Hepatocyte (in vitro differentiated cells): ENCODE measurements around the gene KCNA4. TPM values are rescaled to one million over a fixed set of nuclear protein-coding genes. Genes with fewer than 3 reads are reported as not detected.
A peak's percentile ranks its signal among the peaks of the same experiment; 100 is the strongest.

ENCODE experiments used
- DNase-seq: peaks from one replicate; pipeline ENCODE4 v3.0.0-alpha.2; 2016; ENCODE audit warnings: low spot score
- H2AFZ ChIP-seq: fragments of 200-600 bp; sonication (generic); 2 replicates; pipeline ENCODE4 v1.6.0; 2016; ENCODE audit warnings: antibody characterized with exemption, mild to moderate bottlenecking
- H3K27ac ChIP-seq: fragments of 200-600 bp; sonication (generic); 2 replicates; pipeline ENCODE4 v1.5.1; 2016; ENCODE audit warnings: mild to moderate bottlenecking
- H3K27me3 ChIP-seq: fragments of 200-600 bp; sonication (generic); 2 replicates; pipeline ENCODE4 v1.6.1; 2016
- H3K36me3 ChIP-seq: fragments of 200-600 bp; sonication (generic); replicated peaks from 2 replicates; pipeline ENCODE4 v1.5.1; 2016; ENCODE audit warnings: low read depth; ENCODE audit not compliant: insufficient read depth
- H3K4me1 ChIP-seq: fragments of 200-600 bp; sonication (generic); 2 replicates; pipeline ENCODE4 v1.5.1; 2016; ENCODE audit warnings: mild to moderate bottlenecking, moderate library complexity; ENCODE audit not compliant: insufficient read depth
- H3K4me2 ChIP-seq: fragments of 200-600 bp; sonication (generic); 2 replicates; pipeline ENCODE4 v1.6.0; 2016
- H3K4me3 ChIP-seq: fragments of 200-600 bp; sonication (generic); 2 replicates; pipeline ENCODE4 v1.5.1; 2016; ENCODE audit warnings: mild to moderate bottlenecking
- H3K79me2 ChIP-seq: fragments of 200-600 bp; sonication (generic); 2 replicates; pipeline ENCODE4 v1.6.0; 2017; ENCODE audit warnings: mild to moderate bottlenecking
- H3K9me2 ChIP-seq: fragments of 200-600 bp; sonication (generic); replicated peaks from 2 replicates; pipeline ENCODE4 v1.6.0; 2017; ENCODE audit warnings: mild to moderate bottlenecking; ENCODE audit not compliant: insufficient read depth
- H3K9me3 ChIP-seq: fragments of 200-600 bp; sonication (generic); 2 replicates; pipeline ENCODE4 v1.5.1; 2016; ENCODE audit warnings: low read depth, mild to moderate bottlenecking
- H4K20me1 ChIP-seq: fragments of 200-600 bp; sonication (generic); 2 replicates; pipeline ENCODE4 v1.6.0; 2016; ENCODE audit warnings: mild to moderate bottlenecking; ENCODE audit not compliant: insufficient read depth, poor library complexity, severe bottlenecking
- EZH2 ChIP-seq: fragments of 200-600 bp; sonication (generic); IDR thresholded peaks from 2 replicates; pipeline ENCODE4 v1.6.1; 2016; ENCODE audit warnings: antibody characterized with exemption, mild to moderate bottlenecking, borderline replicate concordance
- EZH2phosphoT487 ChIP-seq: fragments of 200-600 bp; sonication (generic); IDR thresholded peaks from one replicate; pipeline ENCODE4 v1.6.1; 2018; ENCODE audit warnings: antibody characterized with exemption, mild to moderate bottlenecking, low read depth, moderate library complexity; ENCODE audit not compliant: unreplicated experiment, severe bottlenecking
- WGBS: methylation state at CpG from one replicate; pipeline ENCODE4 v1.1.6; 2016; ENCODE audit warnings: low lambda C conversion rate; ENCODE audit errors: missing lambda C conversion rate; 5-methylcytosine and 5-hydroxymethylcytosine counted together
- polyA plus RNA-seq: library from polyadenylated mRNA; unstranded; fragments of >200 nt; fragmentation: Nextera tagmentation; extraction: Ambion mirVana; gene quantifications from 2 replicates; pipeline ENCODE4 v1.2.1, GENCODE V29; 2016
- total RNA-seq: library from RNA; depleted of rRNA; stranded (reverse); fragments of >200 nt; gene quantifications from 2 replicates; pipeline ENCODE4 v1.2.3, GENCODE V29; 2014
- TF ChIP-seq, protein P1 (sequence below): fragments of 200-600 bp; sonication (generic); IDR thresholded peaks from 2 replicates; pipeline ENCODE4 v1.5.1; 2016; ENCODE audit warnings: antibody characterized with exemption, mild to moderate bottlenecking; ENCODE audit not compliant: poor library complexity

Gene KCNA4
- total and polyA plus RNA-seq, 2 experiments from 2014 or later: 0.47 to 1.1 TPM

GRCh38 chr11:29963796-29964195, 53.0 kb downstream of the KCNA4 start:
- Histone ChIP-seq H3K9me2 (no peaks in the 10 kb centered on the region), H4K20me1 (no peaks in the 10 kb centered on the region), H3K79me2 (no peaks in the 10 kb centered on the region), H2AFZ (no peak overlapping the region), H3K4me3 (no peak overlapping the region), H3K36me3 (no peaks in the 10 kb centered on the region), H3K4me1 (no peaks in the 10 kb centered on the region), H3K9me3 (no peaks in the 10 kb centered on the region), H3K4me2 (no peak overlapping the region), H3K27ac (no peak overlapping the region), H3K27me3 (no peaks in the 10 kb centered on the region)
- TF ChIP-seq, protein P1, sequence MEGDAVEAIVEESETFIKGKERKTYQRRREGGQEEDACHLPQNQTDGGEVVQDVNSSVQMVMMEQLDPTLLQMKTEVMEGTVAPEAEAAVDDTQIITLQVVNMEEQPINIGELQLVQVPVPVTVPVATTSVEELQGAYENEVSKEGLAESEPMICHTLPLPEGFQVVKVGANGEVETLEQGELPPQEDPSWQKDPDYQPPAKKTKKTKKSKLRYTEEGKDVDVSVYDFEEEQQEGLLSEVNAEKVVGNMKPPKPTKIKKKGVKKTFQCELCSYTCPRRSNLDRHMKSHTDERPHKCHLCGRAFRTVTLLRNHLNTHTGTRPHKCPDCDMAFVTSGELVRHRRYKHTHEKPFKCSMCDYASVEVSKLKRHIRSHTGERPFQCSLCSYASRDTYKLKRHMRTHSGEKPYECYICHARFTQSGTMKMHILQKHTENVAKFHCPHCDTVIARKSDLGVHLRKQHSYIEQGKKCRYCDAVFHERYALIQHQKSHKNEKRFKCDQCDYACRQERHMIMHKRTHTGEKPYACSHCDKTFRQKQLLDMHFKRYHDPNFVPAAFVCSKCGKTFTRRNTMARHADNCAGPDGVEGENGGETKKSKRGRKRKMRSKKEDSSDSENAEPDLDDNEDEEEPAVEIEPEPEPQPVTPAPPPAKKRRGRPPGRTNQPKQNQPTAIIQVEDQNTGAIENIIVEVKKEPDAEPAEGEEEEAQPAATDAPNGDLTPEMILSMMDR: no peak
- no peak for TF ChIP-seq EZH2phosphoT487
- DNase-seq: no peak
- WGBS: 83% methylated on average over 2 of the region's 2 CpGs

DNA sequence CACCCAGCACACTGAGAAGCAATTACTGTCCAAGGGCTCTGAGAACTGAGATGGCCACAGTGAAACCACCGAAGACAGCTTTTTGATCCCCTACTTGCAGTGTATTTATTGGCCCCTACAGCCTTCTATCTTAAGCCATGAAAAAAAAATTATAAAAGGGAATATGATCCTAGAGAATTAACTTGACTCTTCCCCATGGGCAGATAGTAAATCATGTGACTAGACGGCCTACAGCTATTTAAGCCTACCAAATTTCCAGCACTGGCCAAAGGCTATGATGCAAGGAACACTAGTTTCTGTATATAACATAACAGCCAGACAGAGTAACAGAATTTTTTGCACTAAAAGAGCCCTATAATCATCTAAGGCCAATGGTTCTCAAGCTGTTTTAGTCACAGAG, 53.8 kb downstream of the KCNA4 start:
- H2AFZ ChIP-seq: no peak overlapping the region
- H3K4me1 ChIP-seq: no peaks in the 10 kb centered on the region
- H3K4me2 ChIP-seq: no peak overlapping the region
- no peaks in the 10 kb centered on the region for H3K36me3 ChIP-seq
- no peaks in the 10 kb centered on the region for H4K20me1 ChIP-seq
- TF ChIP-seq, protein P1: no peak
- TF ChIP-seq EZH2 (no peak), EZH2phosphoT487 (no peak)
- H3K27me3 ChIP-seq: no peaks in the 10 kb centered on the region
- H3K79me2 ChIP-seq: no peaks in the 10 kb centered on the region
- no peak overlapping the region for H3K27ac ChIP-seq
- WGBS: 58% methylated on average over 2 of the region's 2 CpGs
- H3K4me3 ChIP-seq: no peak overlapping the region
- no peak for DNase-seq
- no peaks in the 10 kb centered on the region for H3K9me2 ChIP-seq
- no peaks in the 10 kb centered on the region for H3K9me3 ChIP-seq

DNA sequence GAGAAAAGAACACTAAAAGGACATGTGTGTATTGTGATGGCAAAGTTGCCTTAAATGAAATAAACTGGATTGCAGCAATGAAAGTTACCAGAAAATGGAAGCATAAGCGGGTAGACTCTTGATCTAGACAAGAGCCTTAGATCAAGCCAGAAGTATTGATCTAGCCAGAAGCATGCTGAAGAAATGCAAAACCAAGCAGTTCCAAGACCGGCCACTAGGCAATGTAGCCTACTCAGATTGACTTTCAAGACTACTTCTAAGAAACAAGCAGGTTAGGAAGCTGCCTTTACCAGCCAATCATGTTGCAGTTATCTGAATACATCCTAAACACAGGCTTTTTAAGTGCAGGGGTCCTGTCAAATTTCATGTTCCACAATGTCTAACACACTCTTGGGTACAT, 54.6 kb downstream of the KCNA4 start:
- H3K4me3 ChIP-seq: no peak overlapping the region
- no peak overlapping the region for H3K4me2 ChIP-seq
- H3K4me1 ChIP-seq: no peaks in the 10 kb centered on the region
- H4K20me1 ChIP-seq: no peaks in the 10 kb centered on the region
- no peaks in the 10 kb centered on the region for H3K9me3 ChIP-seq
- H3K9me2 ChIP-seq: no peaks in the 10 kb centered on the region
- H3K27ac ChIP-seq: no peak overlapping the region
- no peak overlapping the region for H2AFZ ChIP-seq
- 87% methylated on average over 2 of the region's 2 CpGs for WGBS
- no peaks in the 10 kb centered on the region for H3K27me3 ChIP-seq
- H3K79me2 ChIP-seq: no peaks in the 10 kb centered on the region
- no peaks in the 10 kb centered on the region for H3K36me3 ChIP-seq
- peak; percentile 7 for DNase-seq
- TF ChIP-seq, protein P1: no peak
- TF ChIP-seq EZH2phosphoT487 (no peak), EZH2 (no peak)

Other genes with a start within 250 kb of the KCNA4 start
- gene FSHB, start 214.0 kb upstream of the KCNA4 start, total RNA-seq: not detected in 2 replicates
- not detected in 2 replicates for gene FSHB, start 214.0 kb upstream of the KCNA4 start, polyA plus RNA-seq